ENCODE results near the gene ARF6.

The ARF6 gene

GRCh38 chr14:49945448-49946319 is 52.8 kb downstream of the ARF6 start:
- no peak for ATAC-seq

Data from activated CD4-positive, CD25-positive, alpha-beta regulatory T cell treated with anti-CD3 and anti-CD28 coated beads, Interleukin-2, amount 50 U/mL, for 24 hours (primary cell).